Activated T-cell treated with anti-CD3 and anti-CD28 coated beads, Interleukin-2, amount 50 U/mL, for 72 hours (primary cell): ENCODE results near the gene ADGRF3. TPM values are rescaled to one million over a fixed set of nuclear protein-coding genes. Genes with fewer than 3 reads are reported as not detected.
A peak's percentile ranks its signal among the peaks of the same experiment; 100 is the strongest.
"Not testable (repeated sequence)": the region's sequence is repeated elsewhere in the genome, so short reads cannot be mapped to it uniquely, and the experiment has no call there.

Experiments
- ATAC-seq, 2 donors: fragments of 150-1000 bp; cut with Tn5 transposase; replicated peaks in 1 of 2; 2 replicates each; pipeline ENCODE4 v1.10.0; 2021; ENCODE audit warnings: moderate library complexity in 2 of 2, mild to moderate bottlenecking in 1 of 2
- DNase-seq, 2 donors: peaks; one replicate each; pipeline ENCODE4 v3.0.0; 2021 to 2022; ENCODE audit warnings: mixed read lengths in 1 of 2
- H3K27ac Mint-ChIP-seq: one replicate; pipeline ENCODE4 v1.8.0; 2022; ENCODE audit warnings: mild to moderate bottlenecking, moderate library complexity, mixed read lengths
- H3K27me3 Mint-ChIP-seq: one replicate; pipeline ENCODE4 v1.8.0; 2022; ENCODE audit warnings: low read depth, mixed read lengths
- H3K36me3 Mint-ChIP-seq, 2 donors: one replicate each; pipeline ENCODE4 v1.8.0; 2022; ENCODE audit warnings: mixed read lengths in 2 of 2, mild to moderate bottlenecking in 1 of 2; ENCODE audit not compliant: insufficient read depth in 2 of 2
- H3K4me1 Mint-ChIP-seq: one replicate; pipeline ENCODE4 v1.8.0; 2022; ENCODE audit warnings: low read depth, mixed read lengths
- H3K4me3 Mint-ChIP-seq, 2 donors: one replicate each; pipeline ENCODE4 v1.8.0; 2022; ENCODE audit warnings: mild to moderate bottlenecking in 2 of 2, mixed read lengths in 2 of 2, moderate library complexity in 2 of 2
- H3K9me3 Mint-ChIP-seq, 2 donors: one replicate each; pipeline ENCODE4 v1.8.0; 2022; ENCODE audit warnings: mixed read lengths in 2 of 2
- total RNA-seq, 2 donors: library from RNA; stranded (reverse); gene quantifications; one replicate each; pipeline ENCODE4 v1.2.3, GENCODE V29; 2022

ADGRF3 gene
- total RNA-seq, 2 donors from 2014 or later, result 2.4 to 4.8 TPM

DNA sequence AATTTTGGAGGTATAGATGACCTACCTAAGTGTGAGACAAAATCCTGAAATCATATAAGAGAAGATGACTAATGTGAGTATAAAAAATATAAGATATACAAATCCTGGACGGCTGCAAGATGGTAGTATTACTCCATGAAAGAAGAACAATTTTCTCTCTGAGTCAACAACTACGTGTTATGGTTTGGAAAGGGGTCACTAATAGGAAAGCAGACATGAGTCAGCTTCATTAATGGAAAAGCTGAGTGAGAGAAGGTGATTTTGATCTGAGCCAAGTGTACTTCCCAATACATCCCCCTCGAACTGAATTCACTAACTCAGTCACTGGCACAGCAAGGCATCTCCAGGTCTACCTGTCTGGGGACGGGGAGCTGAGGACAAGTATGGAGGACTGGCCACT, 20.7 kb downstream of the ADGRF3 start:
- DNase-seq, result no peak
- H3K27ac Mint-ChIP-seq, result peak overlapping the region; percentile 48

DNA sequence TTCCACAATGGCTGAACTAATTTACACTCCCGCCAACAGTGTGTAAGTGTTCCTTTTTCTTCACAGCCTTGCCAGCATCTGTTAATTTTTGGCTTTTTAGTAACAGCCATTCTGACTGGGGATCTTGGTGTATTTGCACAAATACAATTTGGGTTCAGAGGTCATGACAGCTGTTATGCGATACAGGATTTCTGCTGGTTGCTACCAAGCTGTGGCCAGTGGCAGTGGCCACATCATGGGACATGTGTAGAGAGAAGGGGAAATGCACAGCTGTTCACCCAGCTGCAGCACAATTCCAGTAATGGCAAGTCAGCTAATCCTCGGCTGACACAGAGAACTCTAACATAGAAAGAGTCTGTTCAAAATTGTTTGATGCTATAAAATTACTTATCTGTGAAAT, 21.7 kb downstream of the ADGRF3 start:
- no peak for DNase-seq
- ATAC-seq, result no peak
- no peak overlapping the region for H3K4me3 Mint-ChIP-seq
- H3K27ac Mint-ChIP-seq, result no peak overlapping the region
- H3K4me1 Mint-ChIP-seq, result peaks cover 22% of the 10 kb centered on the region
- no peaks in the 10 kb centered on the region for H3K27me3 Mint-ChIP-seq
- no peaks in the 10 kb centered on the region for H3K36me3 Mint-ChIP-seq
- no peaks in the 10 kb centered on the region for H3K9me3 Mint-ChIP-seq

More for the DNA sequence above, 20.7 kb downstream of the ADGRF3 start:
- ATAC-seq, result no peak
- no peak overlapping the region for H3K4me3 Mint-ChIP-seq
- H3K27me3 Mint-ChIP-seq, result no peaks in the 10 kb centered on the region
- H3K36me3 Mint-ChIP-seq, result no peaks in the 10 kb centered on the region
- peaks cover 29% of the 10 kb centered on the region for H3K4me1 Mint-ChIP-seq
- H3K9me3 Mint-ChIP-seq, result no peaks in the 10 kb centered on the region

GRCh38 chr2:26324479-26324878, 22.1 kb downstream of the ADGRF3 start:
- H3K4me3 Mint-ChIP-seq, ATAC-seq, H3K36me3 Mint-ChIP-seq, H3K27me3 Mint-ChIP-seq, H3K9me3 Mint-ChIP-seq, H3K27ac Mint-ChIP-seq, DNase-seq: not testable (repeated sequence)
- H3K4me1 Mint-ChIP-seq, result peaks cover 17% of the 10 kb centered on the region

DNA sequence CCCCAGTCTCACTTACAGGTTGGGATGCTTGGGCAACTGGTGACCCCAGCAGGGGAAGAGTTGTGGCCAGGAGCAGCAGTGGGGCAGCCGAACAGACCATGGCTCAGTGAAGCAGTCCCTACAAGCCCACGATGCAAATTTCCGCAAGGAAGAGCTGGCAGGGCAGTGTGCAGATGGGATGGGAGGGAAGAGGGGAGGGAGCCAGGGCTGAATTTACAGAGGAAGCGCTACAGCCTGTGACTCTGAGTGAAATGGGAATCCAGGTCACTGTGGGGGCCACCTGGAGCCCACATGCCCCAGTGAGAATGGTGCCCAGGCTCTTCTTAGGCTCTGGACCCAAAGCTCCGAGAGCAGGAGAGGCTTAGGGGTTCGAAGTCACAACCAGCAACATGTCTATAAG, 27.6 kb downstream of the ADGRF3 start:
- Mint-ChIP-seq H3K4me3 (no peak overlapping the region), H3K27ac (no peak overlapping the region), H3K4me1 (no peaks in the 10 kb centered on the region), H3K27me3 (no peaks in the 10 kb centered on the region), H3K36me3 (no peaks in the 10 kb centered on the region), H3K9me3 (no peaks in the 10 kb centered on the region)
- ATAC-seq (no peak), DNase-seq (no peak)

GRCh38 chr2:26317377-26318105, 29.0 kb downstream of the ADGRF3 start:
- no peaks in the 10 kb centered on the region for H3K27me3 Mint-ChIP-seq
- ATAC-seq (no peak), DNase-seq (no peak)
- no peaks in the 10 kb centered on the region for H3K9me3 Mint-ChIP-seq
- no peaks in the 10 kb centered on the region for H3K4me1 Mint-ChIP-seq
- no peaks in the 10 kb centered on the region for H3K36me3 Mint-ChIP-seq
- H3K27ac Mint-ChIP-seq, result no peak overlapping the region
- H3K4me3 Mint-ChIP-seq, result no peak overlapping the region

- no peak overlapping the region for H3K27ac Mint-ChIP-seq
- H3K27me3 Mint-ChIP-seq, result no peaks in the 10 kb centered on the region
- H3K4me3 Mint-ChIP-seq, result no peak overlapping the region
- H3K36me3 Mint-ChIP-seq, result no peaks in the 10 kb centered on the region
- no peaks in the 10 kb centered on the region for H3K4me1 Mint-ChIP-seq
- no peak for DNase-seq
- ATAC-seq, result no peak
- no peaks in the 10 kb centered on the region for H3K9me3 Mint-ChIP-seq
Measured at GRCh38 chr2:26316845-26317244, 29.7 kb downstream of the ADGRF3 start.

DNA sequence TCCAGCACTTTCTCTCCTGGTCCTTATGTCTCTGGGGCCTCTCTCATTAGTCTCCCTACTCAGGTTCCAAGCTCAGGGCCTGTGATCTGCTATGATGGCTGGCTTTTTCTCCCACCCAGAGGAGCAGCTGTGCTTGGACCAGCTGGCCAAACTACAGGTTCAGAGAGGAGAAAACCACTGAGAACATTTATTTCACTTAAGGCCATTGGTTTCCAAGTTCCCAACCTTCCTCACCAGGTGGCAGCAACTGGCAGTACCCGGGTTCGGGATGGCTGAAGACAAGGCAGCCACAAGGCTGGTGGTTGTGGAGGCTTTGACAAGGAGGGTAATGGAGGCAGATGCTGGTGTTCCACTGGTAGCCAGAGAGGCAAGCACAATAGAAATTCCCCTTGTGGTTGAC, 30.5 kb downstream of the ADGRF3 start:
- Mint-ChIP-seq H3K9me3 (no peaks in the 10 kb centered on the region), H3K4me3 (no peak overlapping the region), H3K27me3 (no peaks in the 10 kb centered on the region), H3K4me1 (no peaks in the 10 kb centered on the region), H3K27ac (no peak overlapping the region), H3K36me3 (no peaks in the 10 kb centered on the region)
- no peak for ATAC-seq
- DNase-seq, result no peak

GRCh38 chr2:26314243-26314642, 32.3 kb downstream of the ADGRF3 start:
- no peak for ATAC-seq
- no peaks in the 10 kb centered on the region for H3K36me3 Mint-ChIP-seq
- no peaks in the 10 kb centered on the region for H3K4me1 Mint-ChIP-seq
- no peak for DNase-seq
- no peaks in the 10 kb centered on the region for H3K27me3 Mint-ChIP-seq
- H3K9me3 Mint-ChIP-seq, result no peaks in the 10 kb centered on the region
- H3K4me3 Mint-ChIP-seq, result no peak overlapping the region
- no peak overlapping the region for H3K27ac Mint-ChIP-seq

DNA sequence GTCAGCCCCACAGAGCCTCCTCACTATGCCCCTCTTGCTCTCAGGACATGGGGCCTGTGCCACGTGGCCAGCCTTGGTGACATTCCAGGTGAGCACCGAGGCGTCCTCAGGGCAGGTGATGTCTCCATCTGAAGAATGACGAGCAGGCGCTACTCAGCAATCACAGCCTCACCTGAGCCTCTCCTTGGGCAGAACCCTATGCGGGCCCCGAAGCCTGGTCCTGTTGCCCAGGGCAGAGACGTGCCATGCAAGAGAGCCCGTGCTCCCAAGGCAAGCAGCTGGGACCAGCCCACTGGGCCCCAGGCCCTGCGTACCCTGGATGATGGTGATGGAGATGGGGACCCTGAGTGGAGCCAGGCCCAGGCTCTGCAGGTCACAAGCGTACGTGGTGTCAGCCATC, 33.1 kb downstream of the ADGRF3 start:
- Mint-ChIP-seq H3K4me1 (no peaks in the 10 kb centered on the region), H3K4me3 (no peak overlapping the region), H3K27ac (no peak overlapping the region), H3K36me3 (no peaks in the 10 kb centered on the region), H3K27me3 (no peaks in the 10 kb centered on the region), H3K9me3 (no peaks in the 10 kb centered on the region)
- DNase-seq (no peak), ATAC-seq (no peak)

DNA sequence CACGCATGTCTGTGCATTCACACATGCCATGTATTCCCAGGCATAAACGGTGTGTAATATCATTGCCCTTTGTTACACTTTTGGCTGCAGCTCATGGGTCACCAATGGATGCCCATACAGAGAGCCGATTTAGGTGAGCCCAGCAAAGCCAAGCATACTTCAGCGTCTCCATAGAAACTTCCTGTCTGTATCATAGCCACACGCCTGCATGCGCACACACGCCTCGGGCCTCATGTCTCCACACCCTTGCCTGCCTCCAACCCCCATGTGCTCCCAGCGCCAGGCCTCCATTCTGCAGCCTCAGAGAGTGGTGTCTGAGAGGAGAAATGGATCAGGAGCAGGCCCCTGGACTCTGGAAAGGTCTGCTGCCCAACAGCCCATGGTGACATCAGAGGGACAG, 34.1 kb downstream of the ADGRF3 start:
- H3K36me3 Mint-ChIP-seq, result no peaks in the 10 kb centered on the region
- H3K27me3 Mint-ChIP-seq, result no peaks in the 10 kb centered on the region
- H3K9me3 Mint-ChIP-seq, result no peaks in the 10 kb centered on the region
- H3K4me3 Mint-ChIP-seq, result no peak overlapping the region
- no peak for DNase-seq
- ATAC-seq, result no peak
- no peak overlapping the region for H3K27ac Mint-ChIP-seq
- no peaks in the 10 kb centered on the region for H3K4me1 Mint-ChIP-seq

DNA sequence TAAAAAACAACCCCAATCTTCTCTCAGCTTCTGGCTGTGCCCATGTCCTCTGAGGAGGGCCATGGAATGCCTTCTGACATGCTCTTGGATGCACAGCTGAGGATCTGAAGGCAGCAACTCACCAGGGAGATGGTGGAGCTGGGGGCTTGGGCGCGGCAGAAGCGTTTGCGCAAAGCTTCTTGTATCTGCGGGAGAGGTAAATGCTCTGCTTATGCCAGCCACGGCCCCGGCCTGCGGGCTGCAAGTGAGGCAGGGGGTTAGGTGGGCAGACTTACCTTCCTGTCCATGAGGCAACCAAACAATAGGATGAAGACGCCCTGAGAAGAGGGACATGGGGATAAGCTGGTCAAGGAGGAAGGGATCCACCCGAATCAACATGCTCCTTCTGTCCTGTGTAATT, 36.7 kb downstream of the ADGRF3 start:
- no peak for ATAC-seq
- Mint-ChIP-seq H3K36me3 (no peaks in the 10 kb centered on the region), H3K27ac (no peak overlapping the region), H3K27me3 (no peaks in the 10 kb centered on the region), H3K4me1 (no peaks in the 10 kb centered on the region), H3K4me3 (no peak overlapping the region), H3K9me3 (no peaks in the 10 kb centered on the region)
- no peak for DNase-seq

DNA sequence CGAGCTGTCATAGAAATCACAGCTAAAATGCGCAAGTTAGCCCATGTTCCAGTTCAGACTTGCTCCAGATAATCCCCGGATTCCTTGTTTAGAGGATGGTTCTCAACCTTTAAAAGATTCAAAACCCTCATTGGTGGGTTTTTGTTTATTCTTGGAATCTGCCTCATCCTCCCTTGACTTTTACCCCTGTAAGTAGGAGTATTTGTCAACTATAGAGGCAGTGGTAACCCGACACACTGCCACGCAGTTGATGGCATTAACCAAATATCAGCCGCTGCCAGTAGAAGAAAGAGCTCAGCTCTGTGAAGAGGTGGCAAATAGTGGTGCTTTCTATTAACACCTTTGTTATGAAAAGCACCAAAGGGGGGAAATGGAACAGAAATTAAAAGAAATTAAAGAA, 41.0 kb downstream of the ADGRF3 start:
- Mint-ChIP-seq H3K27ac (no peak overlapping the region), H3K36me3 (no peaks in the 10 kb centered on the region), H3K4me1 (no peaks in the 10 kb centered on the region), H3K4me3 (no peak overlapping the region), H3K9me3 (no peaks in the 10 kb centered on the region), H3K27me3 (no peaks in the 10 kb centered on the region)
- DNase-seq, result no peak
- ATAC-seq, result no peak

DNA sequence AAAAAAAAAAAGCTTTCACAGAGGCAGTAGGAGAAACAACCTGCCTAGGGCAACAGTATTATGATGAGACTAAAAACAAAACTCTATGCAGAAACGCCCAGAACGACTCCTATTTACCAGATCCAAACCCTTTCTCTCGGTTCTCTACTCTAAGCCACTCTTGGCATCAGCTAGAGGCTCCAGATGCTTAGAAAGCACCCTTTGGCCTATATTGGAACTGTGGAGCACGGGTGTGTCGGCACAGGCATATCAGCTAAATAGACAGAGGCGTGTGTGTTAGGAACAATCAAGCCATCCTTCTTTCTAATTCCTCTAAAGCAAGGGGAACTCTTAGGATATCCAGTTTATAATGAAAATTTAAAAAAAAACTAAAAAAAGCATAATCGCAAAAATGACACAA, 41.5 kb downstream of the ADGRF3 start:
- H3K4me3 Mint-ChIP-seq, H3K9me3 Mint-ChIP-seq, H3K36me3 Mint-ChIP-seq, H3K27me3 Mint-ChIP-seq, ATAC-seq, H3K27ac Mint-ChIP-seq, DNase-seq, H3K4me1 Mint-ChIP-seq: not testable (repeated sequence)

DNA sequence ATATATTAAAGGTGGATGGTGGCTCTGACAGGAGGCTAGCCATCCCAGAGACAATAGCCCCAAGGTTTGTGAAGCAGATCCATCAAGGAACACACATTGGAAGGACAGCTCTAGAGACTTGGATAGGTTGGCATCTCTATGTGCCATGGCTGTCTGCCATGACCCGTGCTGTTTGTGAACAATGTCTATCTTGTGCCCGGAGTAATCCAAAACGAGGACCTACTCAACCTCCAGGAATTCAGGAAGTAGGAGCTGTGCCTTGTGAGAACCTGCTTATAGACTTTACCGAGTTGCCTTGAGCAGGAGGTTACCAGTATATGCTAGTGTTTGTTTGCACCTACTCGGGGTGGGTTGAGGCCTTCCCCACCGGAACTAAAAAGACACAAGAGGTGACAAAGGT, 43.7 kb downstream of the ADGRF3 start:
- Mint-ChIP-seq H3K27ac (no peak overlapping the region), H3K4me3 (no peak overlapping the region), H3K27me3 (no peaks in the 10 kb centered on the region), H3K4me1 (no peaks in the 10 kb centered on the region), H3K36me3 (no peaks in the 10 kb centered on the region), H3K9me3 (no peaks in the 10 kb centered on the region)
- ATAC-seq (no peak), DNase-seq (no peak)
